ENCODE measurements around the gene SEMA3E.
"Not testable (repeated sequence)": the region's sequence is repeated elsewhere in the genome, so short reads cannot be mapped to it uniquely, and the experiment has no call there.

SEMA3E gene

GRCh38 chr7:83559887-83560286, 89.1 kb downstream of the SEMA3E start:
- no peak for DNase-seq (ENCODE audit: low spot score)

DNA sequence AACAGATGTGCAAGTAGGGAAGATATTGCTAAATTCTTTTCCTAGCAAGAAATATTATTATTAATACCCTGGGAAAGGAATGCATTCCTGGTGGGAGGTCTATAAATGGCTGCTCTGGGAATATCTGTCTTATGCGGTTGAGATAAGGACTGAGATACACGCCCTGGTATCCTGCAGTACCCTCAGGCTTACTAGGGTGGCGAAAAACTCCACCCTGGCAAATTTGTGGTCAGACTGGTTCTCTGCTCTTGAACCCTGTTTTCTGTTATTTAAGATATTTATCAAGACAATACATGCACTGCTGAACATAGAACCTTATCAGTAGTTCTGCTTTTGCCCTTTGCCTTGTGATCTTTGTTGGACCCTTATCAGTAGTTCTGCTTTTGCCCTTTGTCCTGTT, 96.4 kb downstream of the SEMA3E start:
- DNase-seq (ENCODE audit: low spot score) = not testable (repeated sequence)

GRCh38 chr7:83550100-83550499, 98.8 kb downstream of the SEMA3E start:
- no peak for DNase-seq (ENCODE audit: low spot score)

DNA sequence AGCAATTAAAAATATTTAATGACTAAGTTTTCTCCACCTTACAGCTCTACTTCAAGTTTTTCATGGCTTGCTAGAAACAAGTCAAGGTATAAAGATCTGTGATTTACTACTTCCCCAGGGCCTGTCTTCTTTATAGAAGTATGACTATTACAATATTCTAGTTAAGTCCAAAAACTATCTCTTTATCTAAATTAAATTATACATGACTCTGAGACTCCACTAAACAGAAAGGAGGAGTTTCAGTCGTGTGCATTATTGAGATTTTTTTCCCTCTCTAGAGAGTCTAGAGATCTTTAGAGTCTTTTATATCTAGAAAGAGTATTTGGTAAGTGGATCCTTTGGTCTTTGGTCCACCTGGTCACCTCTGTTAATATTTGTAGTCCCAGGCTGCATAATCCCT, 100.7 kb downstream of the SEMA3E start:
- no peak for DNase-seq (ENCODE audit: low spot score)

GRCh38 chr7:83547526-83547925, 101.4 kb downstream of the SEMA3E start:
- DNase-seq (ENCODE audit: low spot score) = no peak

- DNase-seq (ENCODE audit: low spot score) = no peak
Observed at GRCh38 chr7:83546586-83546985, 102.4 kb downstream of the SEMA3E start.

- DNase-seq (ENCODE audit: low spot score) = no peak
Observed at GRCh38 chr7:83541187-83541960, 107.6 kb downstream of the SEMA3E start.

DNA sequence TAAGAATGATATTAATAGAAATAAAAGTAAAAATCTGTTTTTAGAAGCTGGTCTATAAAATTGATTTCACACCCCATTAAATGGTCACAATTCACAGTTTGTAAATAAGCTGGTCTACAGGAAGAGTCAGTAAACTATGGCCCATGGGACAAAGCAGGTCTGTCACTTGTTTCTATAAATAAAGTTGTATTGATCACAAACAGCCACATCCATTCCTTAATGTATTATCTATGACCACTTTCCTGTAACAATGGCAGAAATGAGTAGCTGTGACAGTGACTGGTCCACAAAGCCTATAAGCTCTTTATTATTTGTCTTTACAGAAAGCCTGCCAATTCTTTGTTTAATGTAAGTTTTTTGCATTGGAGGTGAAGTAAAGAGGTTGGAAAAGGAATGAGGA, 114.5 kb downstream of the SEMA3E start:
- DNase-seq (ENCODE audit: low spot score) = no peak

DNA sequence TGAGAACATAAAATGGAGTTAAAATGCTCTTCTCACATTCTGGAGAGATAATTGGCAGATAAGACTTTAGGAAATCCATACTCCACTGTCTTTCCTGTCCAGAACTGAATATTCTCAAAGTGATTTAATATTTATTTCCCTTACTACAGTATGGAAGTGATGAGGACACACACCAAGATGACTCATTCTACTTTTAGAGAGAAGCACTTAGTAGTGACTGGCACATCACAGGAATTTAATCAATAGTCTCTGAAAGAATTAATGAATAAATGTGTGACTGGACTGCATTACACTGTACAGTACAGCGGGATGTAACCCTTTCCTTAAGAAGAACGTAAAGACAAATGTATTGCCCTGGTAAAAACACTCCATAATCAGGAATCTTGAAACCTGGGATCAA, 116.7 kb downstream of the SEMA3E start:
- no peak for DNase-seq (ENCODE audit: low spot score)

DNA sequence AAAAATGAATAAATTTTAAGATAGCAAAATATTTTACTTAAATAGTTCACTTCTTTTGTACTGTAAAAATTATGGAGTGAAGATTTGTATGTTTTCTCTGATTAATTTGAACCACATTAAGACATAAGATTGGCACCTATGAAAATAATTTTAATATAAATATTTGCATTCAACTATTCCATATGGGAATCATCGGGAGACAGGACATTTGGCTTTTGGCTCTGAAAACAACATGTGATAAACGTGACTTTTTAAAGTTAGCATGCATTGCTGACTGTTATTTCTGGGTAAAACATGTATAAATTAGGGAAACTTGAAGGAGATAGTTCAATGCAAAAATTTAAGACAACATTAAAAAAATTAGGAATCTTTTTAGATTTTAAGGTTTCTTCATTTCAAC, 117.2 kb downstream of the SEMA3E start:
- no peak for DNase-seq (ENCODE audit: low spot score)

GRCh38 chr7:83528925-83529423, 120.0 kb downstream of the SEMA3E start:
- no peak for DNase-seq (ENCODE audit: low spot score)

- DNase-seq (ENCODE audit: low spot score) = no peak
Observed at GRCh38 chr7:83524277-83525075, 124.5 kb downstream of the SEMA3E start.

DNA sequence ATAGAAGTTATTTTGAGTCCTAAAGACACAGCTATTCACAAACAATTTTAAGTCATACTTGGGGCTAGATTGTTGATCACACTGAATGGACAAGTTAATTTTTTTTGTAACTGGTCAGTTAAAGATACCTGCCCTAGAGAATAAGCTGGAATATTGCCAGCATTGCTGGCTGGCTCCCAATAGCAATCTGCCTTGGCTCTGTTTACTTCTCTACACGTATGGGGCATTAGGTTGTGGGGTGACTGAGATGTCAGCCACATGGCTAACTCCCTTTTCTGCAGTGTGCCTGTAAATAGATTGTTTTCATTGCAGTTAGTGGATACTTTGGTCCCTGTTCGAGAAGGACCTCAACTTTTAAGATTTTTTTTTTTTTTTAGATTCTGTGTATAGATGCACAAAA, 128.2 kb downstream of the SEMA3E start:
- no peak for DNase-seq (ENCODE audit: low spot score)

GRCh38 chr7:83519240-83519639, 129.7 kb downstream of the SEMA3E start:
- no peak for DNase-seq (ENCODE audit: low spot score)

GRCh38 chr7:83517035-83517700, 131.8 kb downstream of the SEMA3E start:
- DNase-seq (ENCODE audit: low spot score) = no peak

GRCh38 chr7:83514977-83515376, 134.0 kb downstream of the SEMA3E start:
- no peak for DNase-seq (ENCODE audit: low spot score)

GRCh38 chr7:83509255-83510021, 139.5 kb downstream of the SEMA3E start:
- DNase-seq (ENCODE audit: low spot score) = no peak

- no peak for DNase-seq (ENCODE audit: low spot score)
Observed at GRCh38 chr7:83504330-83504729, 144.6 kb downstream of the SEMA3E start.

GRCh38 chr7:83502636-83503035, 146.3 kb downstream of the SEMA3E start:
- no peak for DNase-seq (ENCODE audit: low spot score)

DNA sequence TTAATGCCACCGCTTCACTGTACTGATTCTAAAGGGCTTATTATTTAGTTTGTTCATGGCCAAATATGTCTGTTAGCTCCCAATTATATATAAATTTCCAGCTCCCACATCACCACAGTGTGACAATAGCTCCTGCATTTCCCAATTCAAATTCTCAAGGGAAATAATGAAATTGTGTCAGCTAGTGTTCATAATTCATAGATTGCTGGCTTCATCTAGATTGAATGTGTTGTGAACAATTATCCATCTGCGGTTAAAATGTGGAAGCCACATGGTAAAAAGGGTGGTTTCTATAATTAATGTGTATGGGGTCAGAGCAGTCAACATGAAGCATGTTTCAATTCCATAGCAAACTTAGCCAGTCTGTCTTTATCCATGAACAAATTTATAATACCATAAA, 154.3 kb downstream of the SEMA3E start:
- DNase-seq (ENCODE audit: low spot score) = no peak

DNA sequence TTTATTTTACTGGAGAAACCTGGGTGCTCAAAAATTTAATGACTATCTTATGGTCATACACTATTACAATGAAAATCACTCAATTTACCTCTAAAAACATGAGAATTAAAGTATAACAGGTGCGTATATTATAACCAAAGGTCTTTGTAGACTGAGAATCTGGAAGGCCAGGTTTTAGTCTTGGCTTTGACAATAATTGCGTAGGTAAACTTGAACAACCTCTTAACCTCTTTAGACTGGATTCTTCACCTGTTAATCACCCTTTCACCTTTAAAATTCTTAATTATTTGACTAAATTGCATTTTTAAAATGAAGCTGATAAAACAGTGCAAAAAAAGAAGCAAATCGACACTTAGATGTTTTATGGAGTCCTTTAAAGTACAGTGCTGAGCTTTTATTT, 156.1 kb downstream of the SEMA3E start:
- DNase-seq (ENCODE audit: low spot score) = no peak

- no peak for DNase-seq (ENCODE audit: low spot score)
Observed at GRCh38 chr7:83487801-83488200, 161.1 kb downstream of the SEMA3E start.
